GM19452 (cell line): ENCODE results near the gene GRK5.
"Not testable (repeated sequence)": the region's sequence is repeated elsewhere in the genome, so short reads cannot be mapped to it uniquely, and the experiment has no call there.

Experiments
- ATAC-seq: cut with Tn5 transposase; IDR thresholded peaks from one replicate; pipeline ENCODE4 v1.9.1; 2021; ENCODE audit not compliant: unreplicated experiment

Gene GRK5

DNA sequence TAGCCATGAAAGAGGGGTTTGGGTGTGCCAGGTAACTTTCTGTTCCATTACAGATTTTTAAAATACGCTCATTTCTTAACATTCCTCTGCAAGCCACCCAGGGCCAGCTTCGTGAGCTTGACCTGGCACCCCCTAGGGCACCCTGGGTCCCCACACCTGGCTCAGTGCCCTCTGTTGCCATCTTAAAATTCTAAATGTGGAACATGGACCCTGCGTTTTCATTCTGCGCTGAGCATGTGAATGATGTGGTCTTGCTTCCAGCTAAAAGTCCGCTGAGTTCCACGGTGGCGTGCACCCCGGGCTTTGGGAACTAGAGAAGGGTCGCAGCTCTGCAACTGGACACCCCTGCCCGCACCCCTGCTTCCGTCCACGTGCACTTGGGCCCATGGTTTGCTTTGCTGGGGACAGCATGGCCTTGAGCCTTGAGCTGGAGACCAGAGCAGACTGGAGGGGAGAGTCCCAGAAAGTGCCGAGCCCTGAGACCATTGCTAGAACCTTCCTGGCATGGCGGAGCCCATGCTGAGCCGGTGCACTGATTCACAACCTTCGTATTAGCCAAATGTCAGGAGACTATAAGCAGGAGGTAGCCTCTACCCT lies 244.0 kb downstream of the GRK5 start:
- no peak for ATAC-seq

DNA sequence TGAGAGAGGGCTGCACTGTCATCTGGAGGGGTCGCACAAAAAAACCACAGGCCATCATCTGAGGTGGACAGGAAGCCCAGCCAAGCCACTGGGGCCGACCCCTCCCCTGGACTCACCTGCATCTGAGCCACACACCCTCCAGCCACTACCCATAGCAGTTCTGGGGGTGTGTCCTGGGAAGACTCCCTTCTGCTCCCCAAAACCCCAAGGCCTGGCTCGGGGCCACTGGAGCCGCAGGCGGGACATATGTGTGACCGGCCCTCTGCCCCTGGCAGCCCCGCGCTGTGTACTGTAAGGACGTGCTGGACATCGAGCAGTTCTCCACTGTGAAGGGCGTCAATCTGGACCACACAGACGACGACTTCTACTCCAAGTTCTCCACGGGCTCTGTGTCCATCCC lies 245.0 kb downstream of the GRK5 start:
- ATAC-seq, result no peak

DNA sequence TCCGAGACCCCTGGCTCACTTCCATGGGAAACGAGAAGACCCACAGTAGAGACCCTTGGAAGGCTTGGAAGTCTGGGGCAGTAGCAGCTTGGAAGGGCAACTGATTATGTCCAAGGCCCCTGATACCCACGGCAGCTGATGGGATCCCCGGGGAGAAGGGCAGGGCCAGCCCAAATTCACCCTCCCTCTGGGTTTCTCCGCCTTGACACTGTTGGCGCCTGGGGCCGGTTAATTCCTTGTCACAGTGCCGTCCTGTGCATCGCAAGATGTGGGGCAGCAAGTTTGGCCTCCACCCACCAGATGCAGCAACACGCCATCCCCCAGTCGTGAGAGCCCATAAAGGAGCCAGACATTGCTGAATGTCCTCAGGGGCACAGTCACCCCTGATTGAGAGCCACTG lies 245.9 kb downstream of the GRK5 start:
- ATAC-seq, result no peak

DNA sequence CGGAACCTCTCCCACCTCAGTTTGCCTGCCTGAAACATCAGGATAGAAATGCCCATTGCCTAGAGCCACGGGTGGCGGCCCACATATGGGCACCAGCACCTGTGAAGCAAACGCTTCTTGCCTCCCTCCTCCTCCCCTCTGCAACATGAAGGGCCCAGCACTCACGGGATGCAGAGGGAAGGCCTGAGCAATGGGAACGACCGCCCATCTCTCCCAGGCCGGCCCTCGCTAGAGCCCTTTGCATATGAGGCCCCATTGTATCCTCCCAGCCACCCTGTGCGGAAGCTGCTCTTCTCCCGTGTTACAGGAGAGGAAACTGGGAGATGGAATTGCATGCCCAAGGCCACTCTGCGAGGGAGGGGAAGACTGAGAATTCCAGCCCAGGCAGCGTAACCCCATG lies 246.9 kb downstream of the GRK5 start:
- ATAC-seq, result no peak

DNA sequence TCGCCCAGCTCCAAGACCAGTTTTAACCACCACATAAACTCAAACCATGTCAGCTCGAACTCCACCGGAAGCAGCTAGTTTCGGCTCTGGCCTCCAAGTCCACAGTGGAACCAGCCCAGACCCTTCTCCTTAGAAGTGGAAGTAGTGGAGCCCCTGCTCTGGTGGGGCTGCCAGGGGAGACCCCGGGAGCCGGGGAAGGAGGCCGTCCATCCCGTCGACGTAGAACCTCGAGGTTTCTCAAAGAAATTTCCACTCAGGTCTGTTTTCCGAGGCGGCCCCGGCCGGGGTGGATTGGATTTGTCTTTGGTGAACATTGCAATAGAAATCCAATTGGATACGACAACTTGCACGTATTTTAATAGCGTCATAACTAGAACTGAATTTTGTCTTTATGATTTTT lies 247.6 kb downstream of the GRK5 start:
- no peak for ATAC-seq

DNA sequence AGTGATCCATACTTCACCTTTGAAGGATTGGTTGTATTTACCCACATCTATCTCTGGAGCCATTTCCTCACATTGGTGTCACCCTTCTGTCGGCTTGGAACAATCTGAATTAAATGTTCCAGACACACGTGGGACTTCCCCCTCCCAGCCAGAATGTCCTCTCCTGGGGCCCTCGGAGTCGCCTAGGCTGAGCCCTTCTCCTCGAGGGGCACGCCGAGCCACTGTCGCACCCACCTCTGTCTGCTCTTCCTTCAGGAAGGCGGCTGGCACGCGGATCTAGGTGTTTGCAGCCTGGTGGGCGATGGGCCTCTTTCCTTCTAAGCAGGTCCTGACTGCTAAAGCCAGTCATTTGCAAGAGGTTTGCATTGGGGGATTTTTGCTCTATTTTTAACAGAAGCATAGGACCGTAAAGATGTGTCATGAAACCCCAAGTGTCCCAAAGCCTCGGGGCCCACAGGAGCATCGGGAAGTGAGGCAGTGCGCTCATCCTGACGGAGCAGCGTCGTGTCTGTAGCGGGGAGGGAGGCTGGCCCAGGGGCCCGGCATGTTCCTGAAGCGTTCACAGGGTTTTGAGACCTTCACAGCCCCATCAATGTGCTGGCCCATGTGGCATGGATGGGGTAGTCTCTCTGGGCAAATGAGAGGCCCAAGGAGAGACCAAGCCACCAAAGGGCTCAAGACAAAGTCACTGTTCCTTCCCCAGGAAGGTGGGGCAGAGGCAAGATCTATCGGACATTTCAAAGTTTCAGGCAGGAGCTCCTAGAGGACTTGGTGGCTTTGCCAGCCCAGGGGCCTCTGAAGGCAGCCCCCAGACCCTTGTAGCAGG lies 248.5 kb downstream of the GRK5 start:
- no peak for ATAC-seq

DNA sequence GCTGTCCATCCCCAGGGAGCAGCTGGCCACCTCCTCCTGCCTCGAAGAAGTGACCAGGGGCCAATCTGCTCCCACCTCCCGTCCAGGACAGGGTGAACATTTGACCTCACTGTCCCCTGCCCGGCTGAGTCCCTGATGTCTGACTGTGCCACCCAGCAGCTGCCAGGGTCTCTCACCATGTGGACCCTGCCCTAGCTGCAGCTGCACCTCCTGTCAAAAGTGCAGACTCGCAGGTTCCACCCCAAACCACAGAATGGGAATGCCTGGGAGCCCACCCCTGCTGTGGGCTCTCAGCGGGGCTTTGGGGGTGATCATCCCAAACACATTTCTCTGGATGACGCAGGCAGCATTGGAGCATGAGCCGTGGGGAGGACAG lies 249.1 kb downstream of the GRK5 start:
- ATAC-seq, result no peak

DNA sequence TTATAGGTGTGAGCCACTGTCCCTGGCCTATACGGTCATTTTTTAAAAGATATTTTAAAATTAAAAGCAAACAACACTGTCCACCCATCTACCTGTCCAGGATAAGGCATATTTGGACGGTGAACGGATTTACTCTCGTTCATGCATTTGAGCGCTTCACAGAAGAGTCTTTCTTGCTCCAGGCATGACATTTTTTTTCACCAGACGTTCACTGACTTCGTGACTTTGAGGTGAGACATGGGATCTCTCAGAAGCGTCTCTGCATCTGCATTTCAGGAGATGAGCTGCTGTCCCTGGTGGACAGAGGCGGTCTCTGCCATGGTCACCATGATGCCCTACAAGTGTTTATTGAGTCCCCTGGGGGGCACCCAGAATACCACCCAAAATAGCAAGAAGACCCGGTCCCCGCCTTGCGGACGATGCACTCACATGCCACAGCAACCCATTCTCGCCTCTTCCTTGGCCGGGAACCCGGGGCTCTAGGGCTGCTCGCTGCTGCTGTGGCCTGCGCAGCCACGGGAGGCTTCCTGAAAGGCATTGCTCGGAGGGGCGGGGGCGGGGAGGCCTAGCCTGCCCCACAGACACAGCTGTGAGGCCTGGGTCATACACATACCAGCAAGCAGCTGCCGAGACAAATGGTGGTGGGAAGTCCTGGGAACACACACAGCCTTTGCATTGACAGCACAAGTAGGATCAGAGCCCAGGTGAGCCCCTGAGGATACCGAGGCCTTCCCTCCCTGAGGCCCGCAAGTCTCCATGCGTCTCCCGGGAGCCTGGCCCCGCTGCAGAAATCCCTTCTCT lies 250.8 kb downstream of the GRK5 start:
- no peak for ATAC-seq

DNA sequence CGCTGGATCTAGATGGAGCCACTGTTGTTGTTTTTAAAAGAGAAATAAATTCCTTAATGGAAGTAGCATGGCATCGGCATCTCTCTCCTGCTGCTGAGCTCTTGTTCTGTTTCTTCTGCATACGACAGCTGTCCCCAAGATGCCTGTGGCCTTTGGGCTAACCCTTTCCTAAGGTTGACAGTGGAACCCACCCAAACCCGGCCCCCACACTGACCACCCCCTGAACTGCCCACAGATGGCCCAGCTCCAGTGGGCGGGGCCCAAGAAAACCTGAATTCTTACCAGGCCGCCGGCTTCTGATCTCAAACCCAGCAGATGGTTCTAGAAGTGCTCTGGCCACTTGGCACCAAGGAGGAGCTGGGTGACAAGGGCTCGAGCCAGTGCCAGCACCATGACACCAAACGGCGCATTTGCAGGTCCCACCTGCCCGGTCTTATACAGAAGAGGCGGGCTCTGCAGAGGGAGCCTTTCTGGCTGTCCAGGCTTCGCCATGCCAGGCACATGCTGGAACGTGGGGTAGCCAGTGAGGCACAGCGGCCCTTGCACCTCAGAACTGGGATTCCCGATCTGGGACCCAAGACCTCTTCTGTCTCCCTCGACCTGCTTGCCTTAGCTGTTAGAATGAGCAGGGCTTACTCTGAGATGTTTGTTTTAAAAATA lies 252.4 kb downstream of the GRK5 start:
- ATAC-seq, result no peak

DNA sequence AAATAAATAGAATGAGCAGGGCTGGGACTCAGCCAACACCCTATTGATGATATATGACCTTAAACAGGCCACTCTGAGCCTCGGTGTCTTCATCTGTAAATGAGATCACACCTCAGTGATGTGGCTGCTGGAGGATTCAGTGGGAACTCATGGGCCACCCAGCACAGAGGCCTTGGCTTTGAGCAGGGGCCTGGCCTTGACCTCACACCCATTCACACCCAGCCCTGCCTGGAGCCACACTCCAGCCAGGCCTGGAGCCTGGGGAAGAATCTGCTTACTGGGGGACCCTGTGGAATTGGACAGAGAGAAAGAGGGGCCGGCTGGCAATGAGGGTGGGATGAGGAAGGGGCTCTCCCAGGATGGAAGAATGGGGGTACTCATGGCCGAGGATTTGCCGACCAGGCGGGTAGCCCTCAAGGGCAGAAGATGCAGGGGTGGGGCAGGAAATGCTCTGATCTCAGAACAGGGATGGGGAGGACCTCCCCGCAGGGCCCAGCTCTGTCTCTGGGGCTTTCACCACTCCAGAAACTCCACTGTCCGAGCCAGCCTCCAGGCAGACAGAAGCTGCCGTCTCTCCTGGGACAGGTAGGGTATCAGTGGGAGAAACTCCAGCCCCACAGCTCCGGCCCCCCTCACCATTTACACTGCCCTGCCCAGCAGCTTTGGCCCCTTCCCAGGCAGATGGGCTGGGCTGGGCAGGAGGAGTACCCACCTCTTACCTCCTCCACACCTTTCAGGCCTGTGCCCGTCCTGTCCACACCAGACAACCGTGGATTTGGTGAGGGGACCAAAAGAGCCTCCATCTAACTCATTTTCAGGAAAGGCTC lies 253.2 kb downstream of the GRK5 start:
- no peak for ATAC-seq

DNA sequence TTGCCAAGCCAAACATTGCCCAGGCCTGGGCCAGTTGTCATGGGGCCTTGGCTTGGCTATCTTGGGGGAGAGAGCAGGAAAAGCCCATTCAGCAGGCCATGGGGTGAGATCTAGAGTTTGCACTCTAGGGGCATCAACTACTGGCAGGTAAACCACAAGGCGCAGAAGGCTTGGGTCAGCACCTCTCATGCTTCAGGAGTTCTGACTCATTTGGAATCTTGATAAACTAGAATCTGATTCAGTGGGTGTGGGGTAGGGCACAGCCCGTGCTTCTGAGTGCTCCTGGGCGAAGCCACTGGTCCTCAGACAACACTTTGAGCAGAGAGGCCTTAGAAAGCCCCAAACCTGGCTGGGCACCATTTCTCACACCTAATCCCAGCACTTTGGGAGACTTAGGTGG lies 254.0 kb downstream of the GRK5 start:
- ATAC-seq, result peak; percentile 57

DNA sequence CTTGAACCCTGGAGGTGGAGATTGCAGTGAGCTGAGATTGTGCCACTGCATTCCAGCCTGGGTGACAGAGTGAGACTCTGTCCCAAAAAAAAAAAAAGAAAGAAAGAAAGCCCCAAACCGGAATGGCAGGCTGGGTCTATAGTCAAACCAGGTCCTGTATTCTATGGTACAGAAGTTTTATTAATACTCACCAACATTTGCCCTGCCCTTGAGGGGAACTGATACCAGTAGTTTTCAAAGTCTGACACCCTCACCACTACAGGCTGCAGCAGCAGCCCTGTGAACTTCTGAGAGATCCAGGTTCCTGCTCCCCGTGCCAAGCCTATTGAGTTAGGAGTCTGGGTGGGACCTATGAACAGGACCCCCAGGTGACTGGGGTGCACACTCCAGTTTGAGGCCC lies 254.6 kb downstream of the GRK5 start:
- ATAC-seq, result no peak

DNA sequence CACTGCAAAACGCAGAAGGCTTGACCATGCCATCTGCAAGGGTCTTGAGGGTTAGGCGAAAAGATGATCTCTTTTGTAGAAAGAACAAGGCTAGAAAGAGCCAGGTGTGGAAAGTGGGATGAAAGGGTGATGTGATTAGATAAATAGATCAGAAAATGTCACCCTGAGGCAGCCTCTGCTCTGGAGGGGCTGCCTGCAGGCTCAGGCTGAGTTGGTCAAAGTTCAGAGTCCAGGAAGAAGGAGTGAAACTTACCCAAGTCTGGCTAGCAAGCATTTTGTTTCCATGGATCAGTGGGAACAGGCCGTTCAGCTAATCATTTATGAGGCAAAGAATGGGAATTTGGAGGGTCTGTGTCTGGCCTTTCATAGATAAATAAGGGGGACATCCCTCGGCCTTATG lies 255.4 kb downstream of the GRK5 start:
- no peak for ATAC-seq

DNA sequence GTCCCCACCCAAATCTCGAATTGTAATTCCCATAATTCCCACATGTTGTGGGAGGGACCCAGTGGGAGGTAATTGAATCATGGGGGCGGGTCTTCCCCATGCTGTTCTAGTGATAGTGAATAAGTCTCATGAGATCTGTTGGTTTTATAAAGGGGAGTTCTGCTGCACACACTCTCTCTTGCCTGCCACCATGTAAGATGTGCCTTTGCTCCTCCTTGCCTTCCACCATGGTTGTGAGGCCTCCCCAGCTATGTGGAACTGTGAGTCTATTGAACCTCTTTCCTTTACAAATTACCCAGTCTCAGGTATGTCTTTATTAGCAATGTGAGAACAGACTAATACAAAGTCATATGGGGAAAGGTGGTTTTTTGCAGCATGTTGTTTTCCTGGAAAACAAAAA lies 255.8 kb downstream of the GRK5 start:
- not testable (repeated sequence) for ATAC-seq

DNA sequence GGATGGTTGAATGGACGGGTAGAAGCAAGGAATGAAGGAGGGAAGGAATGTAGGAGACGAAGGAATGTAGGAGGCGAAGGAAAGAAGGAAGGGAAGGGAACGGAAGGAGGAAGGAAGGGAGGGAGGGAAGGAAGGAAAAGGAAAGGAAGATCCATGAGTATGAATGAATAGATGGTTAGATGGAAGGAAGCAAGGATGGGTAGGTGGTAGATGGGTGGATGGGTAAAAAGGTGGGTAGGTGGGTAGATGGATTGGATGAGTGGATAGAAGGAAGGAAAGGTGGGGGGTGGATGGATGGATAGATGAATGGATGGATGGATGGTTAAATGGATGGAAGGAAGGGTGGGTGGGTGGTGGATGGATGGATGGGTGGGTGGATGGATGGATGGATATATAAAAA lies 257.7 kb downstream of the GRK5 start:
- no peak for ATAC-seq

DNA sequence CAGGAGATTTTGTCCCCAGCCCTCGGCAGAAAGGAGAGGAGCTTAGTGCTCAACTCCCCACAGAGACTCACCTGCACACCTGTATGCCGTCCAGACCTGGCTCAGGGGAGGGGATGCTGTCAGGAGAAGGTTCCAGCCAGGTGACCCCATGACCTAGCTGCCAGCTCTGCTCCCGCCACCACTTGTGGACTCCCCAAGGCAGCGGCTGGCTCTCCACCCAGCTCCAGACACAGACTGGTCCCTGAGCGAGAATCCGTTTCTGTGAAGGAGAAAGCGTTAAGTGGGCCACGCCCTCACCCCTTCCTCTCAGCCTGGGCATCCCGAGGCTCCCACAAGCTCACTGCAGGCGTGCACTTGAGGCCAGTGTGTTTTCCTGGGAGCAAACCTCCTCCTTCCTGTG lies 258.7 kb downstream of the GRK5 start:
- no peak for ATAC-seq

DNA sequence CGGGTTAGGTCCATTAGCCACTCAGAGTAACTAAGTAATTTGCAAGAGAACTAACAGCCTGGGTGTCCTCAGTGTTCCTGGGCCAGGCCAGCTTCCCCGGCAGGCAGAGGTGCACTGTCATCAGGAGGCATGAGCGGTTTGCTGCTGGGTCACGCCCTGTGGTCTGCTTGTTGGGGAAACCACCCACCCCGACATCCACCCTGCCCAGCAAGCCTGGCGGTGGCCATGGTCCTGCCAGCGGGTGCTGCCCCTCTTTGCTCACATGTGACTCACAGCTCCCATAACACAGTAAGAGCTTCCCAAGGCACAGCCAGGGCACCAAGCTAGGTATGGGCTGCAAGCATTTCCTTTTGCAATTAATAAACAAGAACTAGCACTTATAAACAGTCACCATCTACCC lies 259.3 kb downstream of the GRK5 start:
- no peak for ATAC-seq

DNA sequence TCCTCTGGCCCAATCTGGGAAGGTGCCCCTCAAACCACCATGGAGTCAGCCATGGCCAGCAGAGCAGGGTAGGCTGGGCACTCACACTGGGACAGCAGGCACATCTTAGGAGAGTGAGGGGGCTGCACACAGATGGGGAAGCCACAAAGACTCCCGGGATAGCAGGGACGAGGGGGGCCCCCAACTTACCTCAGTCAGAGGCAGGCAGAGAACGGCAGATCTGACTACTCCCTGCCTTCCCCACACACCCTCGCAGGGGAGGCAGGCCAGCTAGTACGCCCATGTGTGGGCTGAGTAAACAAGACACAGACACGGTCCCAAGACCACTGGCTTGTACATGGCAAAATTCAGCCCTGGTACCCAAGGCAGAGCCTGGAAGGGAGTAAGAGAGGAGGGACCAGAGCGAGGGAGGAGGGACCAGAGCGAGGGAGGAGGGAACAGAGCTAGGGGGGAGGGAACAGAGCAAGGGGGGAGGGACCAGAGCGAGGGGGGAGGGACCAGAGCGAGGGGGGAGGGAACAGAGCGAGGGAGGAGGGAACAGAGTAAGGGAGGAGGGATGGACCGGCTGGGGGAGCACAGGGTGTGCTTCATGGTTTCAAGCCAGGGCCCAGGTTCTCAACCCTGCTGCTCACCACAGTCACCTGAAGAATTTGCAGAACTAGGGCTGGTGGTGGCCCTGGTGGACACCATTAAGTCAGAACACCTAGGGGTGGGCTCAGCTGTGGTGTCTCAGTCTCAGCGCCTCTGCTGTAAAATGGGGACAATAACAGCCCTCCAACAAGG lies 261.4 kb downstream of the GRK5 start:
- no peak for ATAC-seq

DNA sequence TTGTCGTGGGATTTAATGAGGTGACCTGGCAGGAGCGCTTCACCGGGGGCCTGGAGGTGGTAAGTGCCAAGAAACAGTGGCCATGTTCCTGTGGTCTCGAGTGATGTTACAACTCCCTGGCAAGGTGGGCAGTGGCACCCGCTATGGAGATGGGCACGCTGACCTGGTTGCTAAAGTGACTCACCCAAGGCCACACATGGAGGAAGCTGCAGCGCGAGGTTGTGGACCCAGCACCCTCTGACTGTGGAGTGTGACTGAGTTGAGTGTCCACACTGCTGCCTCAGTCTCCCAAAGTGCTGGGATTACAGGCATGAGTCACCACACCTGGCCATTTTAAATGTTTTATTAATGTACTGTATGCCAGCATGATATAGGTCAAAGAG lies 261.9 kb downstream of the GRK5 start:
- ATAC-seq, result no peak

DNA sequence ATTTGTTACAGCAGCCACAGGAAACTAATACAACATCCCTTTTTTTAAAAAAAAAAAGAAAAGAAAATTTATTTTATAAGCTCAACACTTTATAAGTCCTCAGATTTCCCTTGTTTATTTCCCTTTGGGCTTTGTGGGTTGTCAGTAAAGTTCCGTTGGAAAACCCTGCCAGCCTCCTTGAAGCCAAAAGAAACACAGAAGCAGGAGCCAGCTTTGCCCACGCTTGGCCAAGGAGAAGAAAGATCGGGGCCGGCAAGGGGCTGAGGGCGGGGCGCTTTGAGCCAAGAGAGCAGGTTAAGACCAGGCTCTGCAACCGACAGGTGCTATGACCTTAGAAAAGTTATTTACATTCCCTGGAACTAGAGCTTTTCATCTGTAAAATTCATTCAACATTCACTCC lies 262.5 kb downstream of the GRK5 start:
- ATAC-seq, result no peak
